PC-9 (cell line): ENCODE measurements around the gene BOK. TPM values are rescaled to one million over a fixed set of nuclear protein-coding genes. Genes with fewer than 3 reads are reported as not detected.

ENCODE experiments used
- BruUV-seq: library from RNA; stranded (reverse); fragments of 400-500 nt; replicated peaks from 2 replicates; lab custom pipeline; 2021; lab: Mats Ljungman, UMichigan
- CTCF ChIA-PET: fragments of 300-600 bp; sonication (Branson Sonifier 250); formaldehyde crosslinking; loops from one replicate; lab custom pipeline; 2022; ENCODE audit warnings: antibody characterized with exemption; lab: Charles Lee
- POLR2A ChIA-PET: fragments of 300-600 bp; sonication (Branson Sonifier 250); formaldehyde crosslinking; loops from one replicate; lab custom pipeline; 2022; ENCODE audit warnings: antibody characterized with exemption; ENCODE audit not compliant: unreplicated experiment; lab: Charles Lee
- DNase-seq, 2 experiments: peaks; one replicate each; pipeline versions ENCODE4 v3.0.0 to v3.0.0-alpha.2; 2015 to 2022; ENCODE audit warnings: mixed read lengths in 1 of 2
- H2AFZ ChIP-seq: fragments of 200-600 bp; sonication (generic); 2 replicates; pipeline ENCODE4 v1.8.1; 2017; ENCODE audit warnings: antibody characterized with exemption
- H3F3A ChIP-seq: fragments of 200-600 bp; sonication (generic); 2 replicates; pipeline ENCODE4 v1.8.1; 2017; ENCODE audit warnings: antibody characterized with exemption, mild to moderate bottlenecking, low read depth; ENCODE audit not compliant: insufficient read depth
- H3K27ac ChIP-seq: fragments of 200-600 bp; sonication (generic); 2 replicates; pipeline ENCODE4 v1.6.1; 2016; ENCODE audit warnings: mixed run types
- H3K27me3 ChIP-seq: fragments of 200-600 bp; sonication (generic); 2 replicates; pipeline ENCODE4 v1.6.1; 2016; ENCODE audit warnings: low read depth, mixed run types; ENCODE audit not compliant: insufficient read depth
- H3K36me3 ChIP-seq: fragments of 200-600 bp; sonication (generic); 2 replicates; pipeline ENCODE4 v1.6.1; 2016; ENCODE audit warnings: low read depth, mixed run types
- H3K4me1 ChIP-seq: fragments of 200-600 bp; sonication (generic); replicated peaks from 2 replicates; pipeline ENCODE4 v1.6.1; 2016; ENCODE audit warnings: mixed run types; ENCODE audit not compliant: insufficient read depth
- H3K4me2 ChIP-seq: fragments of 200-600 bp; sonication (generic); 2 replicates; pipeline ENCODE4 v1.6.1; 2017; ENCODE audit warnings: mixed run types
- H3K4me3 ChIP-seq: fragments of 200-600 bp; sonication (generic); 2 replicates; pipeline ENCODE4 v1.6.1; 2016; ENCODE audit warnings: mixed run types
- H3K79me2 ChIP-seq: fragments of 200-600 bp; sonication (generic); 2 replicates; pipeline ENCODE4 v1.6.1; 2017; ENCODE audit warnings: low read depth, mixed run types
- H3K9me2 ChIP-seq: fragments of 200-600 bp; sonication (generic); 2 replicates; pipeline ENCODE4 v1.8.1; 2017; ENCODE audit warnings: mild to moderate bottlenecking; ENCODE audit not compliant: insufficient read depth
- H3K9me3 ChIP-seq: fragments of 200-600 bp; sonication (generic); 2 replicates; pipeline ENCODE4 v1.8.1; 2016; ENCODE audit warnings: low read depth; ENCODE audit not compliant: insufficient read depth
- H4K20me1 ChIP-seq: fragments of 200-600 bp; sonication (generic); 2 replicates; pipeline ENCODE4 v1.8.1; 2017; ENCODE audit not compliant: insufficient read depth
- EZH2 ChIP-seq: fragments of 200-600 bp; sonication (generic); IDR thresholded peaks from 2 replicates; pipeline ENCODE4 v1.8.0; 2017; ENCODE audit warnings: antibody characterized with exemption, low read depth
- intact Hi-C: fragments of 100-400 bp; cut with micrococcal nuclease; formaldehyde crosslinking; loops from one replicate; pipeline ENCODE4 v1.10.0; 2022; ENCODE audit not compliant: unreplicated experiment
- total RNA-seq: library from RNA; stranded (reverse); gene quantifications from 2 replicates; pipeline ENCODE4 v1.2.3, GENCODE V29; 2021
- TF ChIP-seq, protein P1 (sequence below): fragments of 200-600 bp; sonication (generic); conservative IDR thresholded peaks from 2 replicates; pipeline ENCODE4 v1.6.1; 2017; ENCODE audit warnings: mixed run types, antibody characterized with exemption, mild to moderate bottlenecking, moderate library complexity

The BOK gene
- total RNA-seq, 1 experiment from 2014 or later: 72.8 TPM

DNA sequence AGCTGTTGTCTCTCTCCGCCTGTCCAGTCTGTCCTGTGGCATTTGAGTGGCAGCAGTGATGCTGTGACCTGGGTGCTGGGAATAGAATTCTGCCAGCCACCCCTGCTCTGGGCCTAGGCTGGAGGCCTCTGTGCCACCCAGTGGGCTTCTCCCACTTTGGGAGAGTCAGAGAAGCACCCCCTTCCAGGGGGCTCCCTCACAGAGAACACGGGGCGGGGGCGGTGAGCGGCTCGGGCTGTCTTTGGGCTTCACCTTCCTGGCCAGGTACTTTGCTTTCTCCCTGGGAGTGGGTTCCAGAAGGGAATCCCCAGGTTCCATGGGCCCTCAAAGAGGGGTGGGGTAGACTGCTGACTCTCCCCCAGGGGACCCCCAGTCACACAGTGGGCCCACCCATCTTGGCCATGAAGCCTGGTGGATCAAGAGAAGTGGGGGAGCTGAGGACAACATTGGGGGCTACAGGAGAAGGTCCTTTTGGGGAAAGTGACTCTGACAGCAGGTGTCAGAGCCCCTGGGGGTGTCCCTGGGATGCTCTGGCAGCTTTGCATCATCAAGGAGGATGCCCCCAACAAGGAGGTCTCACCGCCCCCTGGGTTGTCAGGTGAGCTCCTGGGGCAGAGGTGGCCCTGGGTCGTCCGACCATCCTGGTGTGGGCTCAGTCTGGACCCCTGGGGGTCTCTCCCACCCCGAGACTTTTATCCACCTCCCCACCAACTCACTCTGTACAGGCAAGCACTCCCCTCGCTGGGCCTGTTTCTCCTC, 18.8 kb upstream of the BOK start:
- ChIA-PET POLR2A (interaction anchor here (0.5 to 0.9 kb wide), 2 partner anchors 8 to 21 kb away, joined by 3 to 5 read pairs; no protein-coding TSS in a partner anchor), CTCF (no interaction called here)
- peak overlapping the region; percentile 85; the same call in 1 of the 2 replicates for H3K4me2 ChIP-seq
- no peaks in the 10 kb centered on the region for H3K27me3 ChIP-seq
- peaks cover 9% of the 10 kb centered on the region; the same call in 1 of the 2 replicates for H3F3A ChIP-seq
- TF ChIP-seq, protein P1, sequence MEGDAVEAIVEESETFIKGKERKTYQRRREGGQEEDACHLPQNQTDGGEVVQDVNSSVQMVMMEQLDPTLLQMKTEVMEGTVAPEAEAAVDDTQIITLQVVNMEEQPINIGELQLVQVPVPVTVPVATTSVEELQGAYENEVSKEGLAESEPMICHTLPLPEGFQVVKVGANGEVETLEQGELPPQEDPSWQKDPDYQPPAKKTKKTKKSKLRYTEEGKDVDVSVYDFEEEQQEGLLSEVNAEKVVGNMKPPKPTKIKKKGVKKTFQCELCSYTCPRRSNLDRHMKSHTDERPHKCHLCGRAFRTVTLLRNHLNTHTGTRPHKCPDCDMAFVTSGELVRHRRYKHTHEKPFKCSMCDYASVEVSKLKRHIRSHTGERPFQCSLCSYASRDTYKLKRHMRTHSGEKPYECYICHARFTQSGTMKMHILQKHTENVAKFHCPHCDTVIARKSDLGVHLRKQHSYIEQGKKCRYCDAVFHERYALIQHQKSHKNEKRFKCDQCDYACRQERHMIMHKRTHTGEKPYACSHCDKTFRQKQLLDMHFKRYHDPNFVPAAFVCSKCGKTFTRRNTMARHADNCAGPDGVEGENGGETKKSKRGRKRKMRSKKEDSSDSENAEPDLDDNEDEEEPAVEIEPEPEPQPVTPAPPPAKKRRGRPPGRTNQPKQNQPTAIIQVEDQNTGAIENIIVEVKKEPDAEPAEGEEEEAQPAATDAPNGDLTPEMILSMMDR: no peak
- TF ChIP-seq EZH2: no peak
- H2AFZ ChIP-seq: no peak overlapping the region
- no peak overlapping the region for H3K27ac ChIP-seq
- H4K20me1 ChIP-seq: no peaks in the 10 kb centered on the region
- no peaks in the 10 kb centered on the region for H3K36me3 ChIP-seq
- H3K9me3 ChIP-seq: no peaks in the 10 kb centered on the region
- H3K79me2 ChIP-seq: no peaks in the 10 kb centered on the region
- no peaks in the 10 kb centered on the region for H3K9me2 ChIP-seq
- H3K4me3 ChIP-seq: no peak overlapping the region
- no peak for DNase-seq
- BruUV-seq: no TSS peak
- H3K4me1 ChIP-seq: no peaks in the 10 kb centered on the region; the same call in 1 of the 2 replicates
- intact Hi-C loops: loop anchor here (10.0 kb wide), 1 partner anchor 165 kb away; the partner anchor contains the start of gene ING5

DNA sequence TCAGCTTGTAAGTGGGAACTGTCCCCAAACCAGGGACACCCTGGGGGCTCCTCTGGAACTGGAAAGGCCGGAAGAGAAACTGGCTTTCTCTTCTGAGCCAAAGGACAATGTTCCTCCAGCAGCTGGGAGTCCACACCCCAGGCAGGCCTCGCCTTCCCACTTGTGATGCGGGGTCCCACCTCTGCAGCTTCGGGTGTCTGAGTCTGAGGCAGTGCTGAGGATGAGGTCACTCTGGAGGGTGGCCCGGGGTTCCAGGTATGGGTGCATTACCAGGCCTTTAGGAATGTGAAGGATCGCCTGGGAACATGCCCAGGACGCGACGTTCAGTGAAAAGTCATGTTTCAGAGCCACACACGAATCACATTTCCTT, 18.2 kb upstream of the BOK start:
- H3K27me3 ChIP-seq: no peaks in the 10 kb centered on the region
- peaks cover 15% of the 10 kb centered on the region; the same call in 1 of the 2 replicates for H3F3A ChIP-seq
- H3K27ac ChIP-seq: no peak overlapping the region
- TF ChIP-seq EZH2: no peak
- TF ChIP-seq, protein P1: no peak
- ChIA-PET POLR2A (interaction anchor here (0.5 to 0.9 kb wide), 2 partner anchors 9 to 21 kb away, joined by 3 to 5 read pairs; no protein-coding TSS in a partner anchor), CTCF (no interaction called here)
- no peaks in the 10 kb centered on the region for H3K36me3 ChIP-seq
- H2AFZ ChIP-seq: peak overlapping the region; percentile 76; the same call in 1 of the 2 replicates
- DNase-seq: peak; percentile 50 to 58
- H3K9me2 ChIP-seq: no peaks in the 10 kb centered on the region
- H4K20me1 ChIP-seq: no peaks in the 10 kb centered on the region
- no TSS peak for BruUV-seq
- intact Hi-C loops: loop anchor here (10.0 kb wide), 1 partner anchor 164 kb away; the partner anchor contains the start of gene ING5
- H3K4me3 ChIP-seq: peak overlapping the region; percentile 54; the same call in 1 of the 2 replicates
- H3K9me3 ChIP-seq: no peaks in the 10 kb centered on the region
- H3K4me2 ChIP-seq: peak overlapping the region; percentile 85
- no peaks in the 10 kb centered on the region; the same call in 1 of the 2 replicates for H3K4me1 ChIP-seq
- H3K79me2 ChIP-seq: no peaks in the 10 kb centered on the region

- H4K20me1 ChIP-seq: no peaks in the 10 kb centered on the region
- no peak overlapping the region for H3K27ac ChIP-seq
- H3K79me2 ChIP-seq: no peaks in the 10 kb centered on the region
- BruUV-seq: TSS peak; percentile 78
- no peaks in the 10 kb centered on the region for H3K9me3 ChIP-seq
- H3K4me2 ChIP-seq: peak overlapping the region; percentile 85
- ChIA-PET CTCF (no interaction called here), POLR2A (interaction anchor here (0.9 kb wide), 1 partner anchor 20 kb away, joined by 3 read pairs; no protein-coding TSS in a partner anchor)
- peak overlapping the region; percentile 76 for H2AFZ ChIP-seq
- no peaks in the 10 kb centered on the region for H3K36me3 ChIP-seq
- H3K4me3 ChIP-seq: peak overlapping the region; percentile 54; the same call in 1 of the 2 replicates
- no peaks in the 10 kb centered on the region; the same call in 1 of the 2 replicates for H3K4me1 ChIP-seq
- peaks cover 17% of the 10 kb centered on the region; the same call in 1 of the 2 replicates for H3F3A ChIP-seq
- TF ChIP-seq, protein P1: no peak
- no peak for TF ChIP-seq EZH2
- peak in 1 of 2 experiments; percentile 85 for DNase-seq
- no peaks in the 10 kb centered on the region for H3K27me3 ChIP-seq
- intact Hi-C loops: loop anchor here (10.0 kb wide), 1 partner anchor 164 kb away; the partner anchor contains the start of gene ING5
- no peaks in the 10 kb centered on the region for H3K9me2 ChIP-seq
Measured at GRCh38 chr2:241540771-241541561, 17.6 kb upstream of the BOK start.
